A549 (cell line): Measurements from ENCODE around the gene CYP2C8. TPM values are rescaled to one million over a fixed set of nuclear protein-coding genes. Genes with fewer than 3 reads are reported as not detected.

Experiments used
- ATAC-seq, 2 experiments: fragments of 200-7000 bp in 1 of 2; fragments of >200 bp in 1 of 2; cut with Nextera tagmentation in 1 of 2; cut with Tn5 transposase in 1 of 2; 3 replicates each; pipeline versions ENCODE4 v1.8.0 to v1.9.1; 2018 to 2020; ENCODE audit warnings: mild to moderate bottlenecking in 1 of 2, moderate library complexity in 1 of 2
- CTCF ChIA-PET: fragments of 300-600 bp; sonication (Branson Sonifier 250); formaldehyde crosslinking; extraction: SDS; loops from one replicate; lab custom pipeline; 2021; ENCODE audit warnings: antibody characterized with exemption, inconsistent platforms; lab: Yijun Ruan, JAX
- POLR2A ChIA-PET: fragments of 350-600 bp; formaldehyde crosslinking; extraction: SDS; loops from one replicate; lab custom pipeline; 2021; ENCODE audit warnings: antibody characterized with exemption, inconsistent platforms; lab: Yijun Ruan, JAX
- DNase-seq, 2 experiments: peaks; one replicate each; pipeline versions ENCODE4 v3.0.0 to v3.0.0-alpha.2; 2011 to 2016; ENCODE audit warnings: low read depth in 1 of 2, low spot score in 1 of 2
- FAIRE-seq: peaks from 2 replicates; lab custom pipeline; 2011; peaks lifted over from hg19 to GRCh38; lab: Jason Lieb, UNC
- H3K27ac ChIP-seq, 2 experiments: fragments of >200 bp; sonication (Bioruptor Twin); formaldehyde crosslinking; 3 replicates each; pipeline ENCODE4 v1.5.1; 2016 to 2017
- H3K4me1 ChIP-seq: fragments of >200 bp; sonication (Bioruptor Twin); formaldehyde crosslinking; 3 replicates; pipeline ENCODE4 v1.6.1; 2016
- H3K4me2 ChIP-seq: fragments of >200 bp; sonication (Bioruptor Twin); formaldehyde crosslinking; 3 replicates; pipeline ENCODE4 v1.6.1; 2016
- H3K4me3 ChIP-seq: fragments of >200 bp; sonication (Bioruptor Twin); formaldehyde crosslinking; 3 replicates; pipeline ENCODE4 v1.5.1; 2016
- H3K9me3 ChIP-seq: fragments of >200 bp; sonication (Bioruptor Twin); formaldehyde crosslinking; 3 replicates; pipeline ENCODE4 v1.6.1; 2016
- CBX2 ChIP-seq: fragments of 200-600 bp; sonication (generic); IDR thresholded peaks from 2 replicates; pipeline ENCODE4 v1.6.1; 2016; ENCODE audit warnings: low read depth, mild to moderate bottlenecking, borderline replicate concordance
- CHD4 ChIP-seq: fragments of 200-600 bp; sonication (generic); IDR thresholded peaks from 2 replicates; pipeline ENCODE4 v1.6.1; 2016; ENCODE audit warnings: antibody characterized with exemption, mild to moderate bottlenecking, borderline replicate concordance
- EHF ChIP-seq: fragments of 250-450 bp; sonication (Bioruptor Pico); IDR thresholded peaks from 2 replicates; pipeline ENCODE4 v1.5.0; 2020; ENCODE audit warnings: mild to moderate bottlenecking
- FOSL2 ChIP-seq, 2 experiments: fragments of 450-650 bp in 1 of 2; fragments of >200 bp in 1 of 2; sonication (Bioruptor Twin) in 1 of 2; formaldehyde crosslinking; IDR thresholded peaks; 2 replicates each; pipeline versions ENCODE4 v1.5.0 to v1.6.1; 2016 to 2020; ENCODE audit warnings: mild to moderate bottlenecking in 1 of 2, moderate library complexity in 1 of 2
- HEYL ChIP-seq: fragments of 250-450 bp; sonication (Bioruptor Pico); IDR thresholded peaks from 2 replicates; pipeline ENCODE4 v1.8.0; 2021; ENCODE audit warnings: mild to moderate bottlenecking, moderate library complexity
- HOXB5 ChIP-seq: fragments of 250-450 bp; sonication (Bioruptor Pico); IDR thresholded peaks from 2 replicates; pipeline ENCODE4 v1.5.0; 2020; ENCODE audit warnings: mild to moderate bottlenecking, moderate library complexity
- MAFK ChIP-seq: fragments of 450-650 bp; IDR thresholded peaks from 2 replicates; pipeline ENCODE4 v1.6.1; 2014; ENCODE audit not compliant: partially characterized antibody
- NFE2L2 ChIP-seq: fragments of 150-350 bp; conservative IDR thresholded peaks from 2 replicates; pipeline ENCODE4 v1.6.1; 2014; ENCODE audit warnings: low read length
- POLR2AphosphoS2 ChIP-seq: conservative IDR thresholded peaks from 2 replicates; pipeline ENCODE4 v1.6.1; 2012; ENCODE audit warnings: low read length, improper control_type of control experiment, inconsistent platforms
- WGBS: methylation state at CpG from one replicate; pipeline ENCODE4 v1.1.6; 2017; ENCODE audit errors: missing lambda C conversion rate; 5-methylcytosine and 5-hydroxymethylcytosine counted together
- polyA plus RNA-seq, 4 experiments: library from polyadenylated mRNA; depleted of rRNA in 3 of 4; stranded (reverse); fragments of >200 nt; fragmentation: RNase III in 1 of 4; extraction: RNeasy Plus Mini Kit Qiagen cat#74134 plus additional on column Dnase treatment in 1 of 4; gene quantifications; 2 replicates in 3 of 4; 3 replicates in 1 of 4; pipeline ENCODE4 v1.2.3, GENCODE V29; 2011 to 2017
- small RNA-seq, 6 experiments: library from RNA; depleted of rRNA; stranded (forward); fragments of <200 nt; gene quantifications; one replicate each; pipeline ENCODE3, GENCODE V24; 2012
- TF ChIP-seq, protein P1 (sequence below): fragments of 150-350 bp; IDR thresholded peaks from 2 replicates; pipeline ENCODE4 v1.6.1; 2014; ENCODE audit warnings: low read depth, mild to moderate bottlenecking, low read length

CYP2C8 gene
- polyA plus RNA-seq, 2 of the 4 experiments (the other 2 are of a cell fraction), result 0.10 TPM; not detected in 1

DNA sequence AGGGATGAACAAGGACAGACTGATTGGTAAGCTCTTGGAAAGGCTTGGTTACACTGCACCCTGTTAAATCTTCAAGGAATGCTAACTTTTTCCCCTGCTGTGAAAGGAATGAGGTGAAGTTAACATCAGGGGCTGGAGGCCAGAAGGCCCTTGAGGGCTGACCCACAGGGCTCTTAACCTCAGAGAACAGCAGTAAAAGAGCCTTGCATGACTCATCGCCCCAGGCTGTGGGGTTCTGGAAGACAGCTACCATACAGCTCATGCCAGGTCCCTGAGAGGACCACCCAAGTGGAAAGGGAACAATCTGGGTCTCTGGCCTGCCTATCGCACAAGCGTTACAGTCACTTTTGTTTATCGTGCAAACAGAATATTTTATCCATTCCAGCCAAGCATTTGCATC lies 76.5 kb downstream of the CYP2C8 start:
- POLR2A ChIA-PET, result no interaction called here

DNA sequence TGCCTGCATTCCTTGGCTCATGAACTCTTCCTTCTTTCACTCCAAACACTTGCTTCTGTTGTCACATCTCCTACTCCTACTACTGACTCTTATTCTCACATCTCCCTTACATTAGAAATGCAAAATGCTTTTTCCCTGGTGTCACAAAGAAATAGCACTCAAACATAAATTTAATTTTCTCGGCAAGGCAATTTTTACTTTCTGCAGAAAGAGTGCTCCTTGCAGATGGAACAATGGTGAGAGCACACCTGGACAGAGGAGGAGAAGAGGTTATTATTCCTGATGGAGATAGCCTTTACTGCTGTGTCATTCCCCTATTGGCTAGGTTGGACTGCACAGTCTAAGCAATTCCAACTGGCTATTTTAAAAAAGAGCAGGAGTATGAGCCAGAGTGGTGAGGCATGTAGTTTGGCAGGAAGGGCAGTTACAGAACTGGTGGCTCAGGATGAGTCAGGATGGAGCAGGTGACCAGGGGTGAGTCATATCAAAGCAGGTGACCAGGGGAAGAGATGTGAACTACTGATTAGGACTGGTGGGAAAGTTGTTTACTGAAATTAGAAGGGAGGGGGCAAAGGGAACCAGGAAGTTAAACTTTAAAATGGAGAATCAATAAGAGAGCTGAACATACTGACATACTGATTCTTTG lies 77.9 kb downstream of the CYP2C8 start:
- ATAC-seq (no peak), FAIRE-seq (no peak), DNase-seq (peak in 1 of 2 experiments; percentile 2)
- H3K27ac ChIP-seq, result no peak overlapping the region
- no peaks in the 10 kb centered on the region for H3K4me1 ChIP-seq
- ChIA-PET CTCF (interaction anchor here (0.7 kb wide), 1 partner anchor 592 kb away, joined by 6 read pairs; no protein-coding TSS in a partner anchor), POLR2A (no interaction called here)
- TF ChIP-seq CBX2, result no peak
- TF ChIP-seq EHF (CRISPR knock-in tag), result no peak
- TF ChIP-seq CHD4, result no peak
- TF ChIP-seq, protein P1, sequence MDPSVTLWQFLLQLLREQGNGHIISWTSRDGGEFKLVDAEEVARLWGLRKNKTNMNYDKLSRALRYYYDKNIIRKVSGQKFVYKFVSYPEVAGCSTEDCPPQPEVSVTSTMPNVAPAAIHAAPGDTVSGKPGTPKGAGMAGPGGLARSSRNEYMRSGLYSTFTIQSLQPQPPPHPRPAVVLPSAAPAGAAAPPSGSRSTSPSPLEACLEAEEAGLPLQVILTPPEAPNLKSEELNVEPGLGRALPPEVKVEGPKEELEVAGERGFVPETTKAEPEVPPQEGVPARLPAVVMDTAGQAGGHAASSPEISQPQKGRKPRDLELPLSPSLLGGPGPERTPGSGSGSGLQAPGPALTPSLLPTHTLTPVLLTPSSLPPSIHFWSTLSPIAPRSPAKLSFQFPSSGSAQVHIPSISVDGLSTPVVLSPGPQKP, result no peak
- no peak for TF ChIP-seq HOXB5 (CRISPR knock-in tag)
- no peak for TF ChIP-seq NFE2L2
- no peak for TF ChIP-seq HEYL (CRISPR knock-in tag)
- peaks cover 17% of the 10 kb centered on the region; the same call in 2 of the 3 replicates for H3K9me3 ChIP-seq
- no peak overlapping the region for H3K4me2 ChIP-seq
- WGBS, result 81% methylated on average over 1 of the region's 1 CpG
- no peak overlapping the region for H3K4me3 ChIP-seq

More for the DNA sequence above, 76.5 kb downstream of the CYP2C8 start:
- Histone ChIP-seq H3K27ac (no peak overlapping the region), H3K4me1 (no peaks in the 10 kb centered on the region), H3K4me2 (no peak overlapping the region), H3K4me3 (no peak overlapping the region)
- 35% methylated on average over 4 of the region's 4 CpGs for WGBS
- FAIRE-seq (no peak), DNase-seq (peak in 1 of 2 experiments; percentile 6)
- no peak for TF ChIP-seq FOSL2 (IDR thresholded peaks at IDR 0.05)
- TF ChIP-seq FOSL2 (CRISPR knock-in tag; IDR thresholded peaks at IDR 0.05), result peak; percentile 11; the same call in 1 of the 2 replicates
- no peak for TF ChIP-seq NFE2L2
- TF ChIP-seq, all 56 proteins: peak for 1
- peaks cover 17% of the 10 kb centered on the region; the same call in 2 of the 3 replicates for H3K9me3 ChIP-seq
- CTCF ChIA-PET, result no interaction called here
- no peak for ATAC-seq

DNA sequence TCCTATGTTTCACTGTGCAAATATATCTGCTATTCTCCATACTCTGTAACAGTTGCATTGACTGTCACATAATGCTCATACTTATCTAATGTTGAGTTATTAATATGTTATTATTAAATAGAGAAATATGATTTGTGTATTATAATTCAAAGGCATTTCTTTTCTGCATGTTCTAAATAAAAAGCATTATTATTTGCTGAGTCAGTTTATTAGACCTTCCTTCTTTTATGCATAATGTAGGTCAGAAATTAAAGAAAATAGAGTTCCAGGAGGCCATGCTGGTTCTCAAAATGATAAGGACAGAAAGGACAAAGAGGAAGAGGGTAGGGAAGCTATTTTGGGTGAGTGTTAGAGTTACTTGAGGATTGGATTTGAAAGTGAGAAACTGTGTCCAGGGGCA lies 80.1 kb downstream of the CYP2C8 start:
- Histone ChIP-seq H3K4me1 (no peaks in the 10 kb centered on the region), H3K4me2 (no peak overlapping the region), H3K27ac (no peak overlapping the region), H3K4me3 (no peak overlapping the region), H3K9me3 (peaks cover 17% of the 10 kb centered on the region; the same call in 2 of the 3 replicates)
- TF ChIP-seq POLR2AphosphoS2, result no peak
- peak; percentile 88 for TF ChIP-seq MAFK
- FAIRE-seq (no peak), DNase-seq (no peak), ATAC-seq (no peak)
- CTCF ChIA-PET, result no interaction called here
- POLR2A ChIA-PET, result no interaction called here

Small RNA genes lying within 50 kb of the gene (small RNA-seq; reads per million reads assigned to genes)
- 0 reads per million in 6 experiments for gene CYP2C60P

Other genes with a start within 250 kb of the CYP2C8 start
- gene CYP2C9, start 130.8 kb downstream of the CYP2C8 start, polyA plus RNA-seq (2011; rRNA removed), result 0.10 and 0.13 TPM in 2 replicates
- 0.07 to 0.16 TPM (median 0.12 TPM) in 3 replicates for gene CYP2C9, start 130.8 kb downstream of the CYP2C8 start, polyA plus RNA-seq (2017; fragmentation: RNase III; extraction: RNeasy Plus Mini Kit Qiagen cat#74134 plus additional on column Dnase treatment)
- not detected in 2 replicates for gene ACSM6, start 124.7 kb upstream of the CYP2C8 start, polyA plus RNA-seq (2011; rRNA removed)
- not detected in 3 replicates for gene ACSM6, start 124.7 kb upstream of the CYP2C8 start, polyA plus RNA-seq (2017; fragmentation: RNase III; extraction: RNeasy Plus Mini Kit Qiagen cat#74134 plus additional on column Dnase treatment)
- 92.5 and 132 TPM in 2 replicates for gene PDLIM1, start 221.5 kb upstream of the CYP2C8 start, polyA plus RNA-seq (2011; rRNA removed)
- gene PDLIM1, start 221.5 kb upstream of the CYP2C8 start, polyA plus RNA-seq (2017; fragmentation: RNase III; extraction: RNeasy Plus Mini Kit Qiagen cat#74134 plus additional on column Dnase treatment), result 123 to 147 TPM (median 128 TPM) in 3 replicates